ENCODE results near the gene CCDC82.

CCDC82 gene

GRCh38 chr11:96317571-96317970, 72.1 kb downstream of the CCDC82 start:
- DNase-seq (ENCODE audit: low read depth): peak; percentile 59
- no peak for TF ChIP-seq CTCF (IDR thresholded peaks at IDR 0.05; ENCODE audit: control insufficient read depth, extremely low read depth, insufficient read depth)
- no peak overlapping the region for H3K4me3 ChIP-seq (ENCODE audit: low read depth, low read length)

- DNase-seq (ENCODE audit: low read depth): no peak
- TF ChIP-seq CTCF (IDR thresholded peaks at IDR 0.05; ENCODE audit: control insufficient read depth, extremely low read depth, insufficient read depth): no peak
- H3K4me3 ChIP-seq (ENCODE audit: low read depth, low read length): no peak overlapping the region
These were observed 72.8 kb downstream of the CCDC82 start for GRCh38 chr11:96316869-96317268.

GRCh38 chr11:96315476-96315875, 74.2 kb downstream of the CCDC82 start:
- DNase-seq (ENCODE audit: low read depth): no peak
- TF ChIP-seq CTCF (IDR thresholded peaks at IDR 0.05; ENCODE audit: control insufficient read depth, extremely low read depth, insufficient read depth): no peak
- H3K4me3 ChIP-seq (ENCODE audit: low read depth, low read length): no peak overlapping the region

GRCh38 chr11:96314326-96315020, 75.2 kb downstream of the CCDC82 start:
- no peak overlapping the region for H3K4me3 ChIP-seq (ENCODE audit: low read depth, low read length)
- no peak for DNase-seq (ENCODE audit: low read depth)
- no peak for TF ChIP-seq CTCF (IDR thresholded peaks at IDR 0.05; ENCODE audit: control insufficient read depth, extremely low read depth, insufficient read depth)

- H3K4me3 ChIP-seq (ENCODE audit: low read depth, low read length): no peak overlapping the region
- no peak for DNase-seq (ENCODE audit: low read depth)
- no peak for TF ChIP-seq CTCF (IDR thresholded peaks at IDR 0.05; ENCODE audit: control insufficient read depth, extremely low read depth, insufficient read depth)
These were observed 76.5 kb downstream of the CCDC82 start for GRCh38 chr11:96313163-96313562.

GRCh38 chr11:96311120-96311568, 78.6 kb downstream of the CCDC82 start:
- H3K4me3 ChIP-seq (ENCODE audit: low read depth, low read length): no peak overlapping the region
- no peak for DNase-seq (ENCODE audit: low read depth)
- TF ChIP-seq CTCF (IDR thresholded peaks at IDR 0.05; ENCODE audit: control insufficient read depth, extremely low read depth, insufficient read depth): no peak

- DNase-seq (ENCODE audit: low read depth): no peak
- no peak overlapping the region for H3K4me3 ChIP-seq (ENCODE audit: low read depth, low read length)
- no peak for TF ChIP-seq CTCF (IDR thresholded peaks at IDR 0.05; ENCODE audit: control insufficient read depth, extremely low read depth, insufficient read depth)
These were observed 79.5 kb downstream of the CCDC82 start for GRCh38 chr11:96310236-96310635.

Measured in LNCaP clone FGC (cell line).